ENCODE results near the gene TMC5. TPM values are rescaled to one million over a fixed set of nuclear protein-coding genes. Genes with fewer than 3 reads are reported as not detected.

The TMC5 gene
- total RNA-seq, 4 donors from 2014 or later = 3.0 TPM; not detected in 3

DNA sequence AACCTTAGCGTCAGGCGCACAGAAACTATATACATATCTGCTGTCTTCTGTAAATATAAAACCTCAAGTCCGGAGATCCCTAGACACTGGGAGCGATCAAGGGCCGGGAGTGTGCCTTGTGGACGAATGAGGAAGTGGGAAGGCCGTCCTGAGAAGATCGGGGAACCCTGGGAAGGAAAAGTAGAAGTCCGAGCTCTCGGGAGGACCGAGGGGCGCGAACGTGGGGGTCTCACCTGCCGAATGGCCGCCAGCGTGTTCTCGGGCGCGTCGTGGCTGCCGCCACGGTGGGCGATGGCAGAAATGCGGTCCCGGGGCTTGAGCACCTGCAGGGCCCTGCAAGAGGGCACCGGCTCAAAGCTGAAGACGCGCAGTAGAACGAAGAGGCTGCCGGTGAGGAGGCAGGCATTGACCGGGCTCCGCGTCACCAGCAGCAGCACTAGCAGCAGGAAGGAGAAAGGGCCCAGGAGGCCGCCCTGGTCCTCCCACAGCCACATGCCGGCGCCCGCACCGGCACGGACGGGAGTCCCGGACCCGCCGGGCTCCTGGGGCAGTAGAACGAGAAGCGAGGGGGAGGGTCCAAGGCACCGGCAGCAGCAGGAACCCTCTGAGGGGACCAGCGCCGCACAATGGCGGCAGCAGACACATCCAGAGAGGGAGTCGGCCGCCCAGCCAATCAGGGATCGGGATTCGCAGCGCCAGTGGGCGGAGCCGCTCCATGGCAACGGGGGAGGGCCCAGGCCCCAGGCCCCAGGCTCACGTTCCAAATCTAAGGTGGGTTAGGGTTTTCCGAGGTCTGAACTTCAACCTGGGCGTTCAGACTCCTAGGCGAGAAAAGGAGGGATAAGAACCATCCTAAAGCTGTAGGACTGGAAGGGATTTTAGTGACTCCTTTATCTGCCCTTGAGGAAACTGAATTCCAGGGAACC lies 104.1 kb downstream of the TMC5 start, which contains the start of gene GDE1:
TSS of gene GDE1 (minus strand) at position 628 of the 926 bp plus-strand sequence. CDS start at position 494, 134 bp downstream.
- Histone ChIP-seq H3K9me3 (no peaks in the 10 kb centered on the region), H3K4me1 (peaks cover 10 to 66% (median 25%) of the 10 kb centered on the region in 3 donors)
- ATAC-seq = peak; percentile 94

DNA sequence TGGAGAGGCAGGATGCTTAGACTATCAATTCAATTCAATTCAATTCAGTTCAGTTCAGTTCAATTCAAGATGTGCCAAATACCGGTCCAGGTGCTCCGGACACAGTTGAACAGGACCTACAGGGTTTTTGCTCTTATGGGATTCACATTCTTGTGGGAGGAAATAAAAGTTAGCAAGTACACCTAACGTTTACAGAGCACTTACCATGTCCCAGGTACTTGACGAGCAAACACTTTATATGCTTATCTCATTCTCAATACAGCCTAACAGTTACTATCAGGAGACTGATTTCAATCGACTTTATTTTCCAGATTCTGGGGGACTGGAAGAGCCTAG lies 104.7 kb downstream of the TMC5 start:
- TF ChIP-seq POLR2AphosphoS5 (IDR thresholded peaks at IDR 0.05) = no peak
- no peak for TF ChIP-seq POLR2A (IDR thresholded peaks at IDR 0.05)
- no peak for TF ChIP-seq EP300 (IDR thresholded peaks at IDR 0.05)
- TF ChIP-seq, protein P1, sequence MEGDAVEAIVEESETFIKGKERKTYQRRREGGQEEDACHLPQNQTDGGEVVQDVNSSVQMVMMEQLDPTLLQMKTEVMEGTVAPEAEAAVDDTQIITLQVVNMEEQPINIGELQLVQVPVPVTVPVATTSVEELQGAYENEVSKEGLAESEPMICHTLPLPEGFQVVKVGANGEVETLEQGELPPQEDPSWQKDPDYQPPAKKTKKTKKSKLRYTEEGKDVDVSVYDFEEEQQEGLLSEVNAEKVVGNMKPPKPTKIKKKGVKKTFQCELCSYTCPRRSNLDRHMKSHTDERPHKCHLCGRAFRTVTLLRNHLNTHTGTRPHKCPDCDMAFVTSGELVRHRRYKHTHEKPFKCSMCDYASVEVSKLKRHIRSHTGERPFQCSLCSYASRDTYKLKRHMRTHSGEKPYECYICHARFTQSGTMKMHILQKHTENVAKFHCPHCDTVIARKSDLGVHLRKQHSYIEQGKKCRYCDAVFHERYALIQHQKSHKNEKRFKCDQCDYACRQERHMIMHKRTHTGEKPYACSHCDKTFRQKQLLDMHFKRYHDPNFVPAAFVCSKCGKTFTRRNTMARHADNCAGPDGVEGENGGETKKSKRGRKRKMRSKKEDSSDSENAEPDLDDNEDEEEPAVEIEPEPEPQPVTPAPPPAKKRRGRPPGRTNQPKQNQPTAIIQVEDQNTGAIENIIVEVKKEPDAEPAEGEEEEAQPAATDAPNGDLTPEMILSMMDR (IDR thresholded peaks at IDR 0.05) = no peak

More for the DNA sequence above, 104.1 kb downstream of the TMC5 start, which contains the start of gene GDE1:
- peak within 1 kb of the TSS; percentile 81 to 85 for H3K4me3 ChIP-seq
- H3K36me3 ChIP-seq = peaks cover 0 to 4% of the 10 kb centered on the region in 2 donors
- H3K27me3 ChIP-seq = no peaks in the 10 kb centered on the region
- 0 to 2% methylated on average over 2 to 11 of the region's 62 CpGs for whole genome bisulfite sequencing, 2 donors (ENCODE audit: low coverage in 1 of 2)
- TF ChIP-seq EP300 (IDR thresholded peaks at IDR 0.05) (no peak), POLR2AphosphoS5 (IDR thresholded peaks at IDR 0.05) (peak; percentile 92), POLR2A (IDR thresholded peaks at IDR 0.05) (peak; percentile 84 to 85)
- TF ChIP-seq, protein P1 (IDR thresholded peaks at IDR 0.05) = peak in 2 of 4 experiments; percentile 20 to 25
- peak within 1 kb of the TSS; percentile 84 to 94 (median 88) for H3K27ac ChIP-seq

DNA sequence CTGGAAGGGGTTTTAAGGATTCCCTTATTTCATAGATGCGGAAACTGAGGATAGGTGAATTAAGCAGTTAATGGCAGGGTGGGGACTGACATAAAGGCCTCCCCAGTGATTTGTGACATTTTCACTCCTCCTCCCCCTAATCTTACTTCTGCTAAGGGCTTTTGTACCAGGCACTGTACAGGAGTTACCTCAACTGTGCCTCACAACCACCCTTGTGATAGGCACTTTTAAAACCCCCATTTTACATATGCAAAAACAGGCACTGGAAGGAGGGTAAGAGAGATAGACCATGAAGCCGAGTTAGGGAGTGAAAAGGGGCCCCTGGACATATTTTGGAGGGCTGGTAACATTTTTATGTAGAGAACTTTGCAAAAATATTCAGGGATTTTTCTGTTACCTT lies 105.1 kb downstream of the TMC5 start:
- Histone ChIP-seq H3K27me3 (no peaks in the 10 kb centered on the region), H3K9me3 (no peaks in the 10 kb centered on the region), H3K4me1 (peaks cover 10 to 66% (median 25%) of the 10 kb centered on the region in 3 donors), H3K4me3 (no peak overlapping the region), H3K36me3 (peaks cover 0 to 1% of the 10 kb centered on the region in 2 donors), H3K27ac (peak overlapping the region; percentile 84 to 94 (median 88))
- no peak for ATAC-seq
- WGBS, 2 donors (ENCODE audit: low coverage in 1 of 2) = 90% methylated on average over 2 of the region's 2 CpGs
- no peak for TF ChIP-seq POLR2A (IDR thresholded peaks at IDR 0.05)
- TF ChIP-seq, protein P1 (IDR thresholded peaks at IDR 0.05) = no peak
- TF ChIP-seq POLR2AphosphoS5 (IDR thresholded peaks at IDR 0.05) = no peak
- no peak for TF ChIP-seq EP300 (IDR thresholded peaks at IDR 0.05)

More for the DNA sequence above, 104.7 kb downstream of the TMC5 start:
- Histone ChIP-seq H3K27me3 (no peaks in the 10 kb centered on the region), H3K4me3 (peak overlapping the region in 1 of 2 donors; percentile 81), H3K4me1 (peaks cover 10 to 66% (median 25%) of the 10 kb centered on the region in 3 donors), H3K9me3 (no peaks in the 10 kb centered on the region), H3K27ac (peak overlapping the region; percentile 84 to 94 (median 88)), H3K36me3 (no peaks in the 10 kb centered on the region)
- 21 to 37% methylated on average over 5 of the region's 5 CpGs for WGBS, 2 donors (ENCODE audit: low coverage in 1 of 2)
- no peak for ATAC-seq

DNA sequence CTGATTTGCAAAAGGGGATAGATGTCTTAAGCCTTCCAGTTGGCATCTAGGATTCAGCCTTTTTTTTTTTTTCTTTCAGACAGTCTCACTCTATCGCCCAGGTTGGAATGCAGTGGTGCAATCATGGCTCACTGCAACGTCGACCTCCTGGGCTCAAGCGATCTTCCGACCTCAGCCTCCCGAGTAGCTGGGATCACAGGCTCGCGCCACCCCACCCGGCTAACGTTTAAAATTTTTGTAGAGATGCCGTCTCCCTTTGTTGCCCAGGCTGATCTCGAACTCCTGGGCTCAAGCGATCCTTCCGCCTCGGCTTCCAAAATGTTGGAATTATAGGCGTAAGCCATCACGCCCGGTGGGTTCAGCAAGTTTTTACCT lies 105.5 kb downstream of the TMC5 start:
- Histone ChIP-seq H3K4me1 (peaks cover 10 to 66% (median 25%) of the 10 kb centered on the region in 3 donors), H3K27me3 (no peaks in the 10 kb centered on the region), H3K9me3 (no peaks in the 10 kb centered on the region), H3K27ac (peak overlapping the region in 2 of 4 donors; percentile 82 to 87), H3K36me3 (peaks cover 0 to 6% of the 10 kb centered on the region in 2 donors), H3K4me3 (no peak overlapping the region)
- no peak for TF ChIP-seq POLR2A (IDR thresholded peaks at IDR 0.05)
- no peak for ATAC-seq
- whole genome bisulfite sequencing, 2 donors (ENCODE audit: low coverage in 1 of 2) = 55% methylated on average over 14 of the region's 18 CpGs; no CpG with 5 or more reads in 1 of the 2 donors

DNA sequence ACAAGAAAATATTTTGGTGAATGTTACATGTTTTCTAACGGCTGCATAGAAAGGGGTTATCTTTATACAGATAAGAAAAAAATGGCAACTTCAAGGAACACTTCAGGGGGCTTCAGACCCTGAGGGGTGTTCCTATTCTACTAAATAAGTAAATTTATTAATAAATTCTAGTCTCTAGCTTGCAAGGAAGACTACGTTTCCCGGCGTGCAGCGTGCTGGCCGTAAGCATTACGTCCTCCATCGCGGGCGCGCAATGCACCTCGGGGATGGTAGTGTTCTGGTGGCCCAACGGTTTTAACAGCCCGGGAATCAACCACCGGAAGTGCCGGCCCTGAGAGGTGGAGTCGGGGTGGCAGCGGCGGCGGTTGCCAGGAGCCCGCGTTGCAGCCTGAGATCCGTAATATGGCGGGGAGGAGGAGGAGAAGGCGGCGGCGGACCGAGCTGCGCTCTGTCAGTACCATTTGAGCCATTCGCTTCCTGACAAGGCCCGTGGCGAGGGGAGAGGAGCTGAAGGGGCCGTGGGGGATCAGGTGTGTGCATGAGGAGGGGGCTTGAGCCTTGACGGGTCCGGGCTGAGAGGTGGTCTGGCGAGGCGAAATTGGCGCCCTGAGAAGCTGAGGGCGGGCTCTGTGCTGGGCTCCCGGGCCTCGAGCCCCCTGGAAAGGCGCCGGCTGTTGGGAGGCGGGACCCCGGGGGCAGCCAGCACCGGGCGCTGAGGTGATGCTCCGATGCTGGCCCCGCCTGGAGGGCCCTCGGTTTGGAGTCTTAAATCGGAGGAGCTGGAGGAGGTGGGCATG lies 106.1 kb downstream of the TMC5 start, which contains the start of gene CCP110:
TSS of gene CCP110 (plus strand) at position 384 of the 797 bp plus-strand sequence. CDS start 3,940 bp downstream, outside the sequence.
- Histone ChIP-seq H3K27me3 (no peaks in the 10 kb centered on the region), H3K4me1 (peaks cover 10 to 61% (median 25%) of the 10 kb centered on the region in 3 donors), H3K9me3 (no peaks in the 10 kb centered on the region), H3K4me3 (peak within 1 kb of the TSS; percentile 89 to 94), H3K27ac (peak within 1 kb of the TSS; percentile 44 to 94 (median 86)), H3K36me3 (peaks cover 0 to 11% of the 10 kb centered on the region in 2 donors)
- peak; percentile 92 for ATAC-seq
- TF ChIP-seq EP300 (IDR thresholded peaks at IDR 0.05) = no peak
- TF ChIP-seq, protein P1 (IDR thresholded peaks at IDR 0.05) = no peak
- TF ChIP-seq POLR2AphosphoS5 (IDR thresholded peaks at IDR 0.05) = peak; percentile 56
- TF ChIP-seq POLR2A (IDR thresholded peaks at IDR 0.05) = peak; percentile 61 to 65
- 3 to 6% methylated on average over 12 of the region's 51 CpGs for WGBS, 2 donors (ENCODE audit: low coverage in 1 of 2)

Measured in gastroesophageal sphincter (tissue), 4 donors.